IMR-90 (cell line): ENCODE measurements around the gene METTL24. TPM values are rescaled to one million over a fixed set of nuclear protein-coding genes. Genes with fewer than 3 reads are reported as not detected.

Experiments used
- ATAC-seq: fragments of 200-7000 bp; cut with Tn5 transposase; 2 replicates; pipeline ENCODE4 v1.9.1; 2020; ENCODE audit warnings: low read depth, mild to moderate bottlenecking, moderate library complexity
- BruUV-seq: library from RNA; stranded (reverse); fragments of 400-500 nt; replicated peaks from 2 replicates; lab custom pipeline; 2021; lab: Mats Ljungman, UMichigan
- CTCF ChIA-PET: fragments of 300-600 bp; formaldehyde crosslinking; extraction: SDS; loops from one replicate; lab custom pipeline; 2021; ENCODE audit warnings: antibody characterized with exemption; lab: Yijun Ruan, JAX
- POLR2A ChIA-PET: fragments of 300-600 bp; sonication (Branson Sonifier 250); formaldehyde crosslinking; loops from one replicate; lab custom pipeline; 2022; ENCODE audit warnings: antibody characterized with exemption; ENCODE audit not compliant: unreplicated experiment; lab: Charles Lee
- DNase-seq: peaks from one replicate; pipeline ENCODE4 v3.0.0; 2013
- H2AFZ ChIP-seq: replicated peaks from 2 replicates; pipeline ENCODE3; 2013; ENCODE audit warnings: low read length, mild to moderate bottlenecking; ENCODE audit not compliant: poor library complexity
- H2AK5ac ChIP-seq: 2 replicates; pipeline ENCODE4 v1.6.1; 2013; ENCODE audit warnings: low read depth, low read length, inconsistent platforms
- H2AK9ac ChIP-seq: replicated peaks from 2 replicates; pipeline ENCODE3; 2013; ENCODE audit warnings: mild to moderate bottlenecking, low read depth, low read length, moderate library complexity; ENCODE audit not compliant: poor library complexity
- H2BK120ac ChIP-seq: 2 replicates; pipeline ENCODE4 v1.6.1; 2013; ENCODE audit warnings: low read depth, low read length, inconsistent platforms
- H2BK15ac ChIP-seq: 3 replicates; pipeline ENCODE4 v1.6.1; 2013; ENCODE audit warnings: low read depth, low read length, inconsistent platforms
- H2BK20ac ChIP-seq: 2 replicates; pipeline ENCODE4 v1.6.1; 2013; ENCODE audit warnings: low read depth, mild to moderate bottlenecking, inconsistent platforms, low read length, moderate library complexity
- H2BK5ac ChIP-seq: 2 replicates; pipeline ENCODE4 v1.6.1; 2013; ENCODE audit warnings: mild to moderate bottlenecking, low read depth, low read length, inconsistent platforms; ENCODE audit not compliant: poor library complexity, severe bottlenecking
- H3K14ac ChIP-seq: replicated peaks from 2 replicates; pipeline ENCODE4 v1.6.1; 2013; ENCODE audit warnings: low read depth, low read length, inconsistent platforms
- H3K18ac ChIP-seq: 2 replicates; pipeline ENCODE4 v1.6.1; 2013; ENCODE audit warnings: low read depth, low read length, control low read depth
- H3K23ac ChIP-seq: 2 replicates; pipeline ENCODE4 v1.6.1; 2013; ENCODE audit warnings: low read depth, low read length, inconsistent platforms
- H3K27ac ChIP-seq: 2 replicates; pipeline ENCODE4 v1.5.1; 2013; ENCODE audit warnings: mild to moderate bottlenecking, control low read depth, low read length; ENCODE audit not compliant: insufficient read depth
- H3K27me3 ChIP-seq: 2 replicates; pipeline ENCODE4 v1.6.1; 2013; ENCODE audit warnings: low read length; ENCODE audit not compliant: control insufficient read depth, insufficient read depth
- H3K36me3 ChIP-seq: 2 replicates; pipeline ENCODE4 v1.6.1; 2013; ENCODE audit warnings: low read length, mixed read lengths; ENCODE audit not compliant: control insufficient read depth, insufficient read depth
- H3K4ac ChIP-seq: 2 replicates; pipeline ENCODE4 v1.6.1; 2013; ENCODE audit warnings: low read depth, low read length, inconsistent platforms
- H3K4me1 ChIP-seq: 2 replicates; pipeline ENCODE4 v1.6.1; 2013; ENCODE audit warnings: low read length, mixed read lengths; ENCODE audit not compliant: control insufficient read depth, insufficient read depth
- H3K4me2 ChIP-seq: 2 replicates; pipeline ENCODE4 v1.6.1; 2013; ENCODE audit warnings: low read depth, mild to moderate bottlenecking, control low read depth, low read length, moderate library complexity
- H3K4me3 ChIP-seq: 2 replicates; pipeline ENCODE4 v1.5.1; 2013; ENCODE audit warnings: low read depth, mild to moderate bottlenecking, control low read depth, low read length, moderate library complexity; ENCODE audit not compliant: insufficient read depth
- H3K56ac ChIP-seq: 2 replicates; pipeline ENCODE4 v1.6.1; 2013; ENCODE audit warnings: low read length, inconsistent platforms; ENCODE audit not compliant: insufficient read depth; ENCODE audit errors: extremely low read depth
- H3K79me1 ChIP-seq, 2 experiments: 2 replicates each; pipeline ENCODE4 v1.6.1; 2013; ENCODE audit warnings: low read length in 2 of 2, inconsistent platforms in 1 of 2, low read depth in 1 of 2
- H3K9ac ChIP-seq: 2 replicates; pipeline ENCODE4 v1.6.1; 2013; ENCODE audit warnings: low read depth, low read length, control low read depth
- H3K9me1 ChIP-seq: 2 replicates; pipeline ENCODE4 v1.6.1; 2013; ENCODE audit warnings: low read length, inconsistent platforms; ENCODE audit not compliant: insufficient read depth
- H3K9me3 ChIP-seq: 2 replicates; pipeline ENCODE4 v1.6.1; 2013; ENCODE audit warnings: low read length; ENCODE audit not compliant: control insufficient read depth, insufficient read depth
- H4K20me1 ChIP-seq: 2 replicates; pipeline ENCODE4 v1.6.1; 2013; ENCODE audit warnings: low read length, inconsistent platforms; ENCODE audit not compliant: insufficient read depth
- H4K5ac ChIP-seq: 2 replicates; pipeline ENCODE4 v1.6.1; 2013; ENCODE audit warnings: mild to moderate bottlenecking, low read depth, low read length, control low read depth
- H4K8ac ChIP-seq, 2 experiments: 2 replicates each; pipeline ENCODE4 v1.6.1; 2013; ENCODE audit warnings: low read depth in 2 of 2, low read length in 2 of 2, control low read depth in 1 of 2, inconsistent platforms in 1 of 2
- H4K91ac ChIP-seq: 2 replicates; pipeline ENCODE4 v1.6.1; 2013; ENCODE audit warnings: low read depth, low read length, inconsistent platforms; ENCODE audit not compliant: insufficient read depth
- BHLHE40 ChIP-seq: fragments of 150-350 bp; IDR thresholded peaks from 2 replicates; pipeline ENCODE4 v1.6.1; 2016; ENCODE audit warnings: mild to moderate bottlenecking, low read depth, low read length
- CEBPB ChIP-seq: IDR thresholded peaks from 2 replicates; pipeline ENCODE4 v1.6.1; 2012; ENCODE audit warnings: low read depth, low read length, improper control_type of control experiment
- CHD1 ChIP-seq: IDR thresholded peaks from 2 replicates; pipeline ENCODE4 v1.6.1; 2012; ENCODE audit warnings: low read depth, low read length, improper control_type of control experiment
- CTCF ChIP-seq: conservative IDR thresholded peaks from 2 replicates; pipeline ENCODE4 v1.5.1; 2012; ENCODE audit warnings: mild to moderate bottlenecking, low read depth, low read length, improper control_type of control experiment
- ELK1 ChIP-seq: fragments of 150-350 bp; IDR thresholded peaks from 2 replicates; pipeline ENCODE4 v1.6.1; 2016; ENCODE audit warnings: low read depth, mild to moderate bottlenecking, low read length, moderate library complexity, borderline replicate concordance
- FOS ChIP-seq: fragments of 150-350 bp; IDR thresholded peaks from 2 replicates; pipeline ENCODE4 v1.6.1; 2016; ENCODE audit warnings: low read depth, low read length
- MAFK ChIP-seq: IDR thresholded peaks from 2 replicates; pipeline ENCODE4 v1.6.1; 2012; ENCODE audit warnings: low read depth, low read length, improper control_type of control experiment
- MAZ ChIP-seq: IDR thresholded peaks from 2 replicates; pipeline ENCODE4 v1.6.1; 2012; ENCODE audit warnings: low read depth, mild to moderate bottlenecking, low read length, improper control_type of control experiment, moderate library complexity, borderline replicate concordance
- MXI1 ChIP-seq: IDR thresholded peaks from 2 replicates; pipeline ENCODE4 v1.6.1; 2012; ENCODE audit warnings: low read depth, mild to moderate bottlenecking, low read length, moderate library complexity, borderline replicate concordance
- NFE2L2 ChIP-seq: fragments of 150-350 bp; IDR thresholded peaks from 2 replicates; pipeline ENCODE4 v1.6.1; 2016; ENCODE audit warnings: low read depth, mild to moderate bottlenecking, low read length
- POLR2A ChIP-seq: IDR thresholded peaks from 2 replicates; pipeline ENCODE4 v1.6.1; 2012; ENCODE audit warnings: mild to moderate bottlenecking, low read depth, low read length
- RAD21 ChIP-seq: IDR thresholded peaks from 2 replicates; pipeline ENCODE4 v1.6.1; 2012; ENCODE audit warnings: low read length, improper control_type of control experiment
- RCOR1 ChIP-seq: IDR thresholded peaks from 2 replicates; pipeline ENCODE4 v1.6.1; 2012; ENCODE audit warnings: mild to moderate bottlenecking, low read length, improper control_type of control experiment; ENCODE audit not compliant: insufficient replicate concordance
- RFX5 ChIP-seq: IDR thresholded peaks from 2 replicates; pipeline ENCODE4 v1.8.0; 2012; ENCODE audit warnings: low read depth, mild to moderate bottlenecking, low read length, moderate library complexity
- SMC3 ChIP-seq: fragments of 150-350 bp; IDR thresholded peaks from 2 replicates; pipeline ENCODE4 v1.6.1; 2016; ENCODE audit warnings: low read depth, mild to moderate bottlenecking, antibody characterized with exemption, low read length, moderate library complexity
- USF2 ChIP-seq: fragments of 150-350 bp; IDR thresholded peaks from 2 replicates; pipeline ENCODE4 v1.6.1; 2017; ENCODE audit warnings: mild to moderate bottlenecking, antibody characterized with exemption, low read length, low read depth
- WGBS, 2 experiments: methylation state at CpG; one replicate each; pipeline versions ENCODE4 v1.1.5 to v1.1.7; 2013; ENCODE audit warnings: missing lambda C conversion rate in 2 of 2; ENCODE audit not compliant: insufficient read length in 1 of 2; ENCODE audit errors: extremely low coverage in 2 of 2; 5-methylcytosine and 5-hydroxymethylcytosine counted together
- dilution Hi-C: fragments of 300-500 bp; cut with HindIII; formaldehyde crosslinking; loops from one replicate; pipeline ENCODE4 v1.14.3; 2018; ENCODE audit warnings: low sequenced_read_pairs; ENCODE audit not compliant: unreplicated experiment
- in situ Hi-C: fragments of 300-500 bp; cut with MboI; formaldehyde crosslinking; loops from 3 replicates; pipeline ENCODE4 v1.14.3; 2019; ENCODE audit warnings: low sequenced_read_pairs, inconsistent platforms, mixed read lengths
- intact Hi-C: fragments of 100-400 bp; cut with micrococcal nuclease; formaldehyde crosslinking; loops from 2 replicates; pipeline ENCODE4 v1.10.0; 2022
- polyA plus RNA-seq, 3 experiments: library from polyadenylated mRNA; depleted of rRNA; stranded (reverse); fragments of >200 nt; gene quantifications; 2 replicates each; pipeline ENCODE4 v1.2.3, GENCODE V29; 2012; ENCODE audit warnings: low replicate concordance in 1 of 3
- total RNA-seq: library from RNA; depleted of rRNA; stranded (reverse); fragments of >200 nt; gene quantifications from 2 replicates; pipeline ENCODE4 v1.2.3, GENCODE V29; 2012

METTL24 gene
- total and polyA plus RNA-seq, 2 of the 4 experiments (the other 2 are of a cell fraction), result not detected

- Histone ChIP-seq H3K4me1 (no peaks in the 10 kb centered on the region), H3K56ac (no peak overlapping the region), H2AK9ac (no peak overlapping the region), H3K27me3 (peaks cover 12% of the 10 kb centered on the region), H2BK5ac (no peak overlapping the region), H3K4me3 (no peak overlapping the region), H4K5ac (no peak overlapping the region), H3K36me3 (no peaks in the 10 kb centered on the region), H2AK5ac (no peak overlapping the region), H3K9me3 (no peaks in the 10 kb centered on the region), H4K8ac (no peak overlapping the region), H3K9me1 (no peaks in the 10 kb centered on the region), H4K91ac (no peak overlapping the region), H2AFZ (no peak overlapping the region), H3K9ac (no peak overlapping the region), H4K20me1 (no peaks in the 10 kb centered on the region), H3K27ac (no peak overlapping the region), H3K4me2 (no peak overlapping the region), H2BK120ac (no peak overlapping the region), H3K18ac (no peak overlapping the region), H3K79me1 (no peaks in the 10 kb centered on the region), H3K23ac (no peak overlapping the region), H3K14ac (no peak overlapping the region), H2BK15ac (no peak overlapping the region), H2BK20ac (no peak overlapping the region), H3K4ac (no peak overlapping the region)
- in situ Hi-C loops (no loop called here), intact Hi-C loops (no loop called here), dilution Hi-C loops (no loop called here)
- no TSS peak for BruUV-seq
- DNase-seq (no peak), ATAC-seq (no peak)
- TF ChIP-seq MAZ (no peak), NFE2L2 (no peak), MAFK (no peak), RAD21 (no peak), CTCF (no peak), MXI1 (no peak), RCOR1 (no peak), USF2 (no peak), RFX5 (no peak), POLR2A (no peak), ELK1 (no peak), CEBPB (no peak), FOS (no peak), BHLHE40 (no peak), SMC3 (no peak), CHD1 (no peak)
- WGBS, 2 experiments, result 80% methylated on average over 1 of the region's 3 CpGs; no CpG with 5 or more reads in 1 of the 2 experiments
- ChIA-PET POLR2A (no interaction called here), CTCF (no interaction called here)
Observed at GRCh38 chr6:110315869-110316398, 42.2 kb downstream of the METTL24 start.
